Endothelial cell of umbilical vein (primary cell): ENCODE results near the gene SPATS2L. TPM values are rescaled to one million over a fixed set of nuclear protein-coding genes. Genes with fewer than 3 reads are reported as not detected.

Experiments used
- BruUV-seq: library from RNA; stranded (reverse); fragments of 400-500 nt; replicated peaks from 2 replicates; lab custom pipeline; 2021; lab: Mats Ljungman, UMichigan
- CTCF ChIA-PET: fragments of 300-600, 350-600 bp; sonication (Branson Sonifier 250); formaldehyde crosslinking; loops from one replicate; lab custom pipeline; 2021; ENCODE audit warnings: antibody characterized with exemption, inconsistent platforms; lab: Charles Lee
- POLR2A ChIA-PET: fragments of 300-600, 350-600 bp; sonication (Branson Sonifier 250); formaldehyde crosslinking; loops from one replicate; lab custom pipeline; 2021; ENCODE audit warnings: antibody characterized with exemption, inconsistent platforms; lab: Charles Lee
- DNase-seq: peaks from one replicate; pipeline ENCODE4 v3.0.0-alpha.2; 2011; ENCODE audit warnings: low read depth, low spot score
- FAIRE-seq: peaks from 2 replicates; lab custom pipeline; 2011; peaks lifted over from hg19 to GRCh38; lab: Jason Lieb, UNC
- H2AFZ ChIP-seq: 2 replicates; pipeline ENCODE4 v1.6.0; 2012; ENCODE audit warnings: low read depth, low read length, control low read depth, inconsistent platforms
- H3K27ac ChIP-seq: 2 replicates; pipeline ENCODE4 v1.5.1; 2011; ENCODE audit warnings: low read depth, mild to moderate bottlenecking, control low read depth, low read length, moderate library complexity; ENCODE audit not compliant: insufficient read depth
- H3K27me3 ChIP-seq, 2 experiments: 2 replicates each; pipeline versions ENCODE4 v1.6.0 to v1.6.1; 2011; ENCODE audit warnings: low read length in 2 of 2, mixed read lengths in 1 of 2; ENCODE audit not compliant: control insufficient read depth in 2 of 2, insufficient read depth in 2 of 2
- H3K36me3 ChIP-seq, 2 experiments: 2 replicates in 1 of 2; 3 replicates in 1 of 2; pipeline ENCODE4 v1.5.1; 2011; ENCODE audit warnings: low read length in 2 of 2, mild to moderate bottlenecking in 1 of 2, moderate library complexity in 1 of 2; ENCODE audit not compliant: control insufficient read depth in 2 of 2, insufficient read depth in 2 of 2; ENCODE audit errors: extremely low read depth in 1 of 2
- H3K4me1 ChIP-seq: 3 replicates; pipeline ENCODE4 v1.5.1; 2011; ENCODE audit warnings: mild to moderate bottlenecking, low read length; ENCODE audit not compliant: control insufficient read depth, insufficient read depth; ENCODE audit errors: extremely low read depth
- H3K4me2 ChIP-seq: 2 replicates; pipeline ENCODE4 v1.6.1; 2011; ENCODE audit warnings: low read length, control low read depth, mixed read lengths; ENCODE audit not compliant: insufficient read depth
- H3K4me3 ChIP-seq, 3 experiments: fragments of 200-600 bp in 1 of 3; sonication (generic), shearing (Covaris generic) in 1 of 3; replicated peaks in 1 of 3; 2 replicates each; pipeline ENCODE4 v1.5.1; 2011 to 2016; ENCODE audit warnings: control low read depth in 3 of 3, low read length in 3 of 3, mild to moderate bottlenecking in 2 of 3, inconsistent platforms in 1 of 3, low read depth in 1 of 3, moderate library complexity in 1 of 3; ENCODE audit not compliant: insufficient read depth in 1 of 3
- H3K79me2 ChIP-seq: 2 replicates; pipeline ENCODE4 v1.6.0; 2012; ENCODE audit warnings: low read length, inconsistent platforms; ENCODE audit not compliant: control insufficient read depth, insufficient read depth
- H3K9ac ChIP-seq: replicated peaks from 2 replicates; pipeline ENCODE3; 2011; ENCODE audit warnings: low read length, control low read depth; ENCODE audit not compliant: insufficient read depth; ENCODE audit errors: extremely low read depth
- H3K9me1 ChIP-seq: replicated peaks from 3 replicates; pipeline ENCODE4 v1.6.0; 2011; ENCODE audit warnings: mild to moderate bottlenecking, low read length; ENCODE audit not compliant: control insufficient read depth, insufficient read depth; ENCODE audit errors: extremely low read depth
- H3K9me3 ChIP-seq: replicated peaks from 2 replicates; pipeline ENCODE4 v1.5.1; 2012; ENCODE audit warnings: low read length, inconsistent platforms; ENCODE audit not compliant: control insufficient read depth, insufficient read depth
- H4K20me1 ChIP-seq: replicated peaks from 2 replicates; pipeline ENCODE3; 2011; ENCODE audit warnings: mild to moderate bottlenecking, low read length; ENCODE audit not compliant: control insufficient read depth, insufficient read depth; ENCODE audit errors: extremely low read depth
- CTCF ChIP-seq, 2 donors: IDR thresholded peaks; 1 replicate in 1 of 2; 2 replicates in 1 of 2; pipeline ENCODE4 v1.5.1; 2011; ENCODE audit warnings: low read length in 2 of 2, mild to moderate bottlenecking in 2 of 2, moderate library complexity in 2 of 2, control low read depth in 1 of 2, inconsistent platforms in 1 of 2, low read depth in 1 of 2; ENCODE audit not compliant: insufficient read depth in 1 of 2; ENCODE audit errors: extremely low read depth in 1 of 2
- FOS ChIP-seq: IDR thresholded peaks from 2 replicates; pipeline ENCODE4 v1.6.1; 2011; ENCODE audit warnings: mild to moderate bottlenecking, low read length, moderate library complexity, borderline replicate concordance; ENCODE audit not compliant: insufficient read depth
- JUN ChIP-seq: IDR thresholded peaks from 2 replicates; pipeline ENCODE4 v1.6.1; 2011; ENCODE audit warnings: borderline replicate concordance, low read depth; ENCODE audit not compliant: insufficient read length, insufficient read depth
- MYC ChIP-seq: IDR thresholded peaks from one replicate; pipeline ENCODE4 v1.6.1; 2011; ENCODE audit warnings: mild to moderate bottlenecking, low read depth, low read length
- POLR2AphosphoS5 ChIP-seq: IDR thresholded peaks from 2 replicates; pipeline ENCODE4 v1.6.1; 2012; ENCODE audit warnings: low read depth, mild to moderate bottlenecking, control low read depth, low read length, moderate library complexity; ENCODE audit not compliant: insufficient read depth
- dilution Hi-C: fragments of 300-500 bp; cut with MboI; formaldehyde crosslinking; loops from one replicate; pipeline ENCODE4 v1.15.0; 2019; ENCODE audit warnings: low sequenced_read_pairs; ENCODE audit not compliant: extremely low pct_ligation_motif_present
- intact Hi-C: fragments of 100-400 bp; cut with micrococcal nuclease; formaldehyde crosslinking; loops from one replicate; pipeline ENCODE4 v1.10.0; 2022
- polyA plus RNA-seq, 4 experiments: library from polyadenylated mRNA; depleted of rRNA in 3 of 4; stranded (reverse) in 3 of 4; unstranded in 1 of 4; fragments of >200 nt; gene quantifications; 2 replicates each; pipeline versions ENCODE4 v1.2.1 to v1.2.3, GENCODE V29; 2011 to 2012; ENCODE audit warnings: missing spikeins in 1 of 4
- total RNA-seq: library from RNA; stranded (reverse); gene quantifications from 2 replicates; pipeline ENCODE4 v1.2.3, GENCODE V29; 2021
- TF ChIP-seq, protein P1 (sequence below): IDR thresholded peaks from 2 replicates; pipeline ENCODE4 v1.6.1; 2011; ENCODE audit not compliant: insufficient read depth, insufficient read length

The SPATS2L gene
- total and polyA plus RNA-seq, 2 donors (not counting 3 experiments of a cell fraction or from before 2014, with no cell fraction given): 29.1 to 72.9 TPM

GRCh38 chr2:200360364-200360763, 53.9 kb downstream of the SPATS2L start:
- FAIRE-seq: no peak
- Histone ChIP-seq H3K36me3 (no peaks in the 10 kb centered on the region), H3K9me1 (no peaks in the 10 kb centered on the region), H3K4me2 (no peak overlapping the region), H3K27me3 (no peaks in the 10 kb centered on the region), H3K27ac (no peak overlapping the region), H3K9ac (no peak overlapping the region), H4K20me1 (no peaks in the 10 kb centered on the region), H3K79me2 (peaks cover 11% of the 10 kb centered on the region), H3K4me1 (no peaks in the 10 kb centered on the region), H2AFZ (no peak overlapping the region), H3K9me3 (no peaks in the 10 kb centered on the region), H3K4me3 (no peak overlapping the region)
- intact Hi-C loops: no loop called here
- POLR2A ChIA-PET: no interaction called here
- DNase-seq: no peak
- CTCF ChIA-PET: interaction anchor here (1.7 kb wide), 1 partner anchor 16 kb away, joined by 3 read pairs; no protein-coding TSS in a partner anchor
- no peak for TF ChIP-seq MYC
- no peak for TF ChIP-seq CTCF (IDR thresholded peaks at IDR 0.05; ENCODE audit: extremely low read depth in 1 of 2, insufficient read depth in 1 of 2, low read depth in 1 of 2, low read length in 2 of 2)
- TF ChIP-seq, protein P1, sequence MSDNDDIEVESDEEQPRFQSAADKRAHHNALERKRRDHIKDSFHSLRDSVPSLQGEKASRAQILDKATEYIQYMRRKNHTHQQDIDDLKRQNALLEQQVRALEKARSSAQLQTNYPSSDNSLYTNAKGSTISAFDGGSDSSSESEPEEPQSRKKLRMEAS: no peak
- BruUV-seq: no TSS peak
- dilution Hi-C loops: no loop called here

DNA sequence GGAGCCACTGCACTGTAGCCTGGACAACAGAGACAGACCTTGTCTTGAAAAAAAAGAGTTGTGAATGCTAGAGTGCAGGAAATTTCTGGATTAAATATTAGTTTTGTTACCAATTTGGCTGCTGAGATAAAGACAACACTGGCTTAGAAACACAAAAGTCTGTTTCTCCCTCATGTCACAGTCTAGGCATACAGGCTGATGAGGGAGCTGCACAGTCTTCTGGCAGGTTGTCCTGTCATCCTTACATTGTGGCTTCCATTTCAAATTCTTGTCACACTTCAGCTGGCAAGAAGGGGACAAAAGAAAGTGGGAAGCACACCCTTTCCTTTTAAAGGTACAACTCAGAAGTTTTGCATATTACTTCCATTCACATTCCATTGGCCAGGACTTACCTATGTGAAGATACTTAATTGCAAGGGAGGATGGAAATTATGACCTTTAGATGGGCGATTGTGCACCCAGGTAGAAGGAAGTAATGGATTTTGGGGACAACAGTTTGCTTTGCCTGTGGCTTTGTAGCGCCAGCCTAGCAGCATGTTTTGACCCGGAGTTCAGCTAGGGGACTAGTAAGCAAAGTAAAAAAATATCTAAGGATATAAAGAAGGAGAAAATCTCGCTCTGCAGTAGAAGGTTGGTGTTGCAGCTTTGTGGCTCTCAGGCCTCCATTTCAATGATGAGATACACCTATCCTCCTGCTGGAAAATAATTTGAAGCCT, 55.9 kb downstream of the SPATS2L start:
- CTCF ChIA-PET: interaction anchor here (1.0 kb wide), 1 partner anchor 9 kb away, joined by 3 read pairs; no protein-coding TSS in a partner anchor
- dilution Hi-C loops: no loop called here
- H3K27me3 ChIP-seq: no peaks in the 10 kb centered on the region

More for the DNA sequence above, 55.9 kb downstream of the SPATS2L start:
- FAIRE-seq (no peak), DNase-seq (no peak)
- Histone ChIP-seq H3K9ac (no peak overlapping the region), H3K4me2 (no peak overlapping the region), H3K4me3 (no peak overlapping the region), H3K4me1 (peaks cover 10% of the 10 kb centered on the region), H3K27ac (no peak overlapping the region), H4K20me1 (no peaks in the 10 kb centered on the region), H3K9me1 (no peaks in the 10 kb centered on the region), H3K79me2 (peaks cover 16% of the 10 kb centered on the region), H2AFZ (no peak overlapping the region), H3K36me3 (no peaks in the 10 kb centered on the region), H3K9me3 (no peaks in the 10 kb centered on the region)
- POLR2A ChIA-PET: no interaction called here
- intact Hi-C loops: no loop called here
- BruUV-seq: no TSS peak
- TF ChIP-seq JUN: no peak
- no peak for TF ChIP-seq FOS
- no peak for TF ChIP-seq POLR2AphosphoS5
- TF ChIP-seq, protein P1: no peak
